ENCODE data around the gene TMCO5A.

Gene TMCO5A

DNA sequence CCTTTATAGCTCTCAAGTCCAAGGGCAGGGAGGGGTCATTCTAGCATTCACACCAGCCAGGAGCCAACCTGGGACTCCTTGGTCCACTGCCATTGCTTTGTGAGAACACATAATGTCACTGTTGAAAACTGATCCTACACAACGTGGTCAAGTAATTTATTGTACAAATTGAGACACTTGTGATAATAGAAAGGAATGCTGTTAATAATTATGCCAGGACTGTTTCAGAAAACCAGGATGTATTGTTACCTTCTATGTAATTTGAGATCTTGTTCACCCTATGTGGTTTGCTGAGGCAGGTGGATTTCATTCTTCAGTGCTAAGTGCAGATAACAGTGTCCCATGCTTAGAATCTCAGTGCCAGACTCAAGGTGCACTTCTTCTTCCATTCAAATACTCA is 33.3 kb downstream of the TMCO5A start:
- no peak for DNase-seq (ENCODE audit: low read depth in 2 of 2, low spot score in 1 of 2)

- no peak for DNase-seq (ENCODE audit: low read depth in 2 of 2, low spot score in 1 of 2)
Measured at GRCh38 chr15:37973856-37974255, 39.4 kb downstream of the TMCO5A start.

DNA sequence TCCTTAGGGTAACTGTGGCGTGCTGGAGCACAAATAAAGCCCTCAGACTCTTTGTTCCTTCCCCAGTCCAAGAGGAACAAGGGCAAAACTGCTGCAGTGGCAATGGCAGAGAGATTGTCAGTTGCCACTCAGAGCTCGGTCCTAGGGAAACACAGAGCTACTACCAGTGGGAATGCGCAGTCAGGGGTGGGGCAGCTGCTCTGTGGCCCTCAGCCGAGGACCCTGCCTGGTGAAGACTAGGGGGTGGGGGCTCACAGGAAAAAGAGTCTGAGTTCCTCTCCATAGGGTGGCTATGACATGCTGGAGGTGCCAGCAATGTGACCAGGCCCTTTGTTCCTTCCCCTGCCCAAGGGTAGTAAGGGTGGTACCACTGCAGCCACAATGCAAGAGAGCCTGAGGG is 43.8 kb downstream of the TMCO5A start:
- DNase-seq (ENCODE audit: low read depth in 2 of 2, low spot score in 1 of 2) = no peak

GRCh38 chr15:37979671-37980409 is 45.4 kb downstream of the TMCO5A start:
- DNase-seq (ENCODE audit: low read depth in 2 of 2, low spot score in 1 of 2) = no peak

DNA sequence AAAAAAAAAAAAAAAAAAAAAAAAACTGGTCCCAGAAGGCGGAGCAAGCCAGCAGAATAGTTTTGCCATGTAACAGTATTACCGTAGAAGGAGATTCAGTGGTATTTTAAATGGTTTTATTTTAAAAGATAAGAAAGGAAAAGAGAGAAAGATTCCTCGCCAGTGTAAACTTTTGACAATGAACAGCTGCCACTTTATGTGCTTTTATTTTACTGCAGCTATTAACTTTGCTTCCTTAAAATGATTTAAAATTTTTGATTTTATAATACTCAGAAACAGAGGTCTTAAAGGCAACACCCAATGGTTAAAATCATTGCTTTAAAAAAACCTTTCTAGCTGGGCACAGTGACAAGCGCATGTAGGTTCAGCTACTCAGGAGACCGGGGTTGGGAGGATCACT is 46.8 kb downstream of the TMCO5A start:
- DNase-seq (ENCODE audit: low read depth in 2 of 2, low spot score in 1 of 2) = no peak

DNA sequence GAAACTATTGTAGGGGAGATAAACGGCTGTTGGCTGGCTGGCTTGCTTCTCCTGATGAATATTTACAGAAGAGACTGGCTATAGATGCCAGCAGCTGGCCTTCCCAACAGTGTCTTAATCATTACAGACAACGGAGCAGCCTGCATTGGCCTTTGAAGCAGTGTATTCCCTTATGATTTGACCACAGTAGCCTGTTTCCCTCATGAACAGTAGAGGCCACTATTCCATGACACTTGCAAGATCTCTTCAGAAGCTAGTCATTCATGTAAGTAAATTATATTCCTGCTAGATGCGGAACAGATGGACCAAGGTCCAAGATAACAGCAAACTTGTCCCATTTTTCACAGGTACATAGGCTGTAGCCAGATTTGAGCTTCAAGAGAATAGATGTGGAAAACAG is 47.3 kb downstream of the TMCO5A start:
- DNase-seq (ENCODE audit: low read depth in 2 of 2, low spot score in 1 of 2) = no peak

GRCh38 chr15:37984368-37984767 is 49.9 kb downstream of the TMCO5A start:
- no peak for DNase-seq (ENCODE audit: low read depth in 2 of 2, low spot score in 1 of 2)

GRCh38 chr15:37995461-37996347 is 61.3 kb downstream of the TMCO5A start:
- no peak for DNase-seq (ENCODE audit: low read depth in 2 of 2, low spot score in 1 of 2)

Data from stimulated activated CD8-positive, alpha-beta memory T cell treated with anti-CD3 and anti-CD28 coated beads, Interleukin-4, amount 100 ng/mL, for 1 hour (primary cell).